ENCODE data around the gene AQP9.

Gene AQP9

GRCh38 chr15:58139989-58140522, 1.9 kb downstream of the AQP9 start:
- DNase-seq (ENCODE audit: low read depth in 2 of 2): no peak

GRCh38 chr15:58141894-58142293, 3.7 kb downstream of the AQP9 start:
- no peak for DNase-seq (ENCODE audit: low read depth in 2 of 2)

- no peak for DNase-seq (ENCODE audit: low read depth in 2 of 2)
Measured at GRCh38 chr15:58142827-58143461, 4.8 kb downstream of the AQP9 start.

GRCh38 chr15:58145606-58146005, 7.4 kb downstream of the AQP9 start:
- DNase-seq (ENCODE audit: low read depth in 2 of 2): no peak

GRCh38 chr15:58146211-58146610, 8.0 kb downstream of the AQP9 start:
- no peak for DNase-seq (ENCODE audit: low read depth in 2 of 2)

GRCh38 chr15:58146749-58147148, 8.6 kb downstream of the AQP9 start:
- no peak for DNase-seq (ENCODE audit: low read depth in 2 of 2)

GRCh38 chr15:58147171-58147611, 9.0 kb downstream of the AQP9 start:
- DNase-seq (ENCODE audit: low read depth in 2 of 2): no peak

- no peak for DNase-seq (ENCODE audit: low read depth in 2 of 2)
Measured at GRCh38 chr15:58148120-58148519, 9.9 kb downstream of the AQP9 start.

- no peak for DNase-seq (ENCODE audit: low read depth in 2 of 2)
Measured at GRCh38 chr15:58148633-58149445, 10.7 kb downstream of the AQP9 start.

GRCh38 chr15:58154769-58155168, 16.6 kb downstream of the AQP9 start:
- no peak for DNase-seq (ENCODE audit: low read depth in 2 of 2)

GRCh38 chr15:58159827-58160386, 21.7 kb downstream of the AQP9 start:
- no peak for DNase-seq (ENCODE audit: low read depth in 2 of 2)

- DNase-seq (ENCODE audit: low read depth in 2 of 2): no peak
Measured at GRCh38 chr15:58161436-58161930, 23.3 kb downstream of the AQP9 start.

GRCh38 chr15:58163985-58164384, 25.8 kb downstream of the AQP9 start:
- DNase-seq (ENCODE audit: low read depth in 2 of 2): no peak

GRCh38 chr15:58164926-58165325, 26.7 kb downstream of the AQP9 start:
- no peak for DNase-seq (ENCODE audit: low read depth in 2 of 2)

GRCh38 chr15:58165661-58166060, 27.5 kb downstream of the AQP9 start:
- DNase-seq (ENCODE audit: low read depth in 2 of 2): no peak

GRCh38 chr15:58167095-58167691, 29.0 kb downstream of the AQP9 start:
- DNase-seq (ENCODE audit: low read depth in 2 of 2): no peak

- DNase-seq (ENCODE audit: low read depth in 2 of 2): no peak
Measured at GRCh38 chr15:58169934-58170333, 31.8 kb downstream of the AQP9 start.

GRCh38 chr15:58171476-58172061, 33.4 kb downstream of the AQP9 start:
- no peak for DNase-seq (ENCODE audit: low read depth in 2 of 2)

GRCh38 chr15:58174709-58175108, 36.5 kb downstream of the AQP9 start:
- no peak for DNase-seq (ENCODE audit: low read depth in 2 of 2)

GRCh38 chr15:58175955-58176354, 37.8 kb downstream of the AQP9 start:
- DNase-seq (ENCODE audit: low read depth in 2 of 2): no peak

GRCh38 chr15:58178668-58179067, 40.5 kb downstream of the AQP9 start:
- no peak for DNase-seq (ENCODE audit: low read depth in 2 of 2)

GRCh38 chr15:58179206-58179605, 41.0 kb downstream of the AQP9 start:
- DNase-seq (ENCODE audit: low read depth in 2 of 2): no peak
